Measurements from ENCODE around the gene PEA15.
A peak's percentile ranks its signal among the peaks of the same experiment; 100 is the strongest.

Gene PEA15

DNA sequence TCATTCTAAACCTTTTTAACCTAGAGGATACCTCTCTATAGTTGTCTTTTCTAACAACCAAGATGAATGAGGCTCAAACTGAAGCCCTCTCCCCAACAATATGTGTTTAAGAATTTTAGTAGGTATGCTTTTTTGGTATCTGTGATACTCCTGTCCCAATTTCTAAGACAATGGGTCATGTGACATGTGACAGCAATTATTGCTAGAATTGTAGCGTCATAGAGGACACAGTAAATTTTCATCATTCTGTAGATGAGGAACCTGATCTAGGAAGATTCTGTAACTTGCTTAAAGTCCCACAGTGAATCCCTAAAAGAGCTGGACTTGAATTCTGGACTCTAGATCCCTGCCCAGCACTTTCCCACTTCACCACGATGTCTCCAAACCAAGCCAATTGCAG is 26.5 kb upstream of the PEA15 start:
- no CpG with 5 or more reads among the region's 2 CpGs for WGBS (ENCODE audit: insufficient coverage, insufficient read length)
- Histone ChIP-seq H3K4me3 (ENCODE audit: low read length) (no peak overlapping the region), H3K27me3 (ENCODE audit: control insufficient read depth, insufficient read depth, low read length) (no peaks in the 10 kb centered on the region), H3K9me3 (ENCODE audit: control insufficient read depth, insufficient read depth, low read length) (no peaks in the 10 kb centered on the region), H3K36me3 (ENCODE audit: control insufficient read depth, insufficient read depth, low read length) (no peaks in the 10 kb centered on the region), H3K27ac (ENCODE audit: low read length) (no peak overlapping the region), H3K4me1 (ENCODE audit: control insufficient read depth, insufficient read depth, low read length) (peaks cover 1% of the 10 kb centered on the region; the same call in 1 of the 2 replicates)
- DNase-seq (ENCODE audit: low read depth, low spot score), result no peak

DNA sequence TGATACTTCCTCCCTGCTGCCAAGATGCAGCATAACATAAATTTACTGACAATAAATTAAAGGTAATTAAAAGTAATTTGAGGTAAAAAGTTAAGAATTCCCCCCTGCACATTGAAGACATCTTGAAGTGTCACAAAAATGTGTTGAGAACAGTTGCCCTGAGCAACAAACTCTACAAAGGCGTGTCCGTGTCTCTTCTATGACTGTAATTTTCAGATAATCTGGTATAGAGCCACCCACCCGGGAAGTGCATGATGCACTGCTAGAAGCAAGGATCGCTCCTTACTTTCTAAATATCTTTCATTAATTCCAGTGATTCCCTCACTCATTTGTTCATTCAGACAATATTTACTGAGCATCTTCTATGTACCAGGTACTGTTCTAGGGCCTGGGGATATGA is 25.8 kb upstream of the PEA15 start:
- Histone ChIP-seq H3K27me3 (ENCODE audit: control insufficient read depth, insufficient read depth, low read length) (no peaks in the 10 kb centered on the region), H3K36me3 (ENCODE audit: control insufficient read depth, insufficient read depth, low read length) (no peaks in the 10 kb centered on the region), H3K9me3 (ENCODE audit: control insufficient read depth, insufficient read depth, low read length) (no peaks in the 10 kb centered on the region), H3K27ac (ENCODE audit: low read length) (no peak overlapping the region), H3K4me1 (ENCODE audit: control insufficient read depth, insufficient read depth, low read length) (peaks cover 1% of the 10 kb centered on the region; the same call in 1 of the 2 replicates), H3K4me3 (ENCODE audit: low read length) (no peak overlapping the region)
- no peak for DNase-seq (ENCODE audit: low read depth, low spot score)
- WGBS (ENCODE audit: insufficient coverage, insufficient read length), result no CpG with 5 or more reads among the region's 4 CpGs

DNA sequence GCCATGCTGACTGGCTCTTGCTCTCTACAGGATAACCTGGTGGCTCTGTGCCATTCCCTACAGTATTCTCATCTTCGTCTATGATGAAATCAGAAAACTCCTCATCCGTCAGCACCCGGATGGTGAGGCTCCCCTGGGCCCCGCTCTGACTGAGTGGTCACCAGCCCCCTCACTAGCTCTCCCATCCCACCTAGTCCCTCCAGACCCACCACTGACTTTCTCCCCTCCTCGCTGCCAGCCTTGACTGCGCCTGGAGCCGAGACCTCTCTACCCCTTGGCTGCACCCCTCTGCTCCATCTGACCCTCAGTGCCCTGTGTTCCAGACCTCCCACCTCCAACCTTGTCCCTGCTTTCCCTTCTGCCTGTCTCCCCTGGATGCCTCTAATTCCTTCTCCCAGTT is 18.9 kb upstream of the PEA15 start:
- no CpG with 5 or more reads among the region's 7 CpGs for WGBS (ENCODE audit: insufficient coverage, insufficient read length)
- Histone ChIP-seq H3K27me3 (ENCODE audit: control insufficient read depth, insufficient read depth, low read length) (no peaks in the 10 kb centered on the region), H3K36me3 (ENCODE audit: control insufficient read depth, insufficient read depth, low read length) (no peaks in the 10 kb centered on the region), H3K4me1 (ENCODE audit: control insufficient read depth, insufficient read depth, low read length) (peaks cover 1% of the 10 kb centered on the region), H3K9me3 (ENCODE audit: control insufficient read depth, insufficient read depth, low read length) (no peaks in the 10 kb centered on the region), H3K4me3 (ENCODE audit: low read length) (no peak overlapping the region), H3K27ac (ENCODE audit: low read length) (no peak overlapping the region)
- no peak for DNase-seq (ENCODE audit: low read depth, low spot score)

DNA sequence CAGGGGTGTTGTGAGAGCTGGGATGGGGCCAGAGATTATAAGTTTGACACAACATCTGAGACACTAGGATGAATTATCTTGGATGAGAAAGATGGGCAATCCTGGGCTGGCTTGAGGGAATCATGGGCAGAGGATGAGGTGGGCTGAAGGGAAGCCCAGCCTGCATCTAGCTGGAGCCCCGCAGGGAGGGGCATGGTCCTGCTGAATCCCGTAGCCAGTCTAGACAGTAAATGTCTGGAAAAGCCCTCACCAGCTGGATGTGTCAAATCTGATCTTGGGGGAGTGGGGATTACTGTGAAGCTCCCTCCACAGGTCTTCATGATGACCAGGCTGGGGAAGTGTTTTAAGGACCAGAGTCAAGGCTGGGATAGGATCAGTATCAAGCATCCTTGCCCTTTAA is 18.5 kb upstream of the PEA15 start:
- no CpG with 5 or more reads among the region's 2 CpGs for WGBS (ENCODE audit: insufficient coverage, insufficient read length)
- H3K4me3 ChIP-seq (ENCODE audit: low read length), result no peak overlapping the region
- no peaks in the 10 kb centered on the region for H3K27me3 ChIP-seq (ENCODE audit: control insufficient read depth, insufficient read depth, low read length)
- H3K9me3 ChIP-seq (ENCODE audit: control insufficient read depth, insufficient read depth, low read length), result no peaks in the 10 kb centered on the region
- H3K4me1 ChIP-seq (ENCODE audit: control insufficient read depth, insufficient read depth, low read length), result peaks cover 1% of the 10 kb centered on the region
- H3K27ac ChIP-seq (ENCODE audit: low read length), result no peak overlapping the region
- no peak for DNase-seq (ENCODE audit: low read depth, low spot score)
- no peaks in the 10 kb centered on the region for H3K36me3 ChIP-seq (ENCODE audit: control insufficient read depth, insufficient read depth, low read length)

DNA sequence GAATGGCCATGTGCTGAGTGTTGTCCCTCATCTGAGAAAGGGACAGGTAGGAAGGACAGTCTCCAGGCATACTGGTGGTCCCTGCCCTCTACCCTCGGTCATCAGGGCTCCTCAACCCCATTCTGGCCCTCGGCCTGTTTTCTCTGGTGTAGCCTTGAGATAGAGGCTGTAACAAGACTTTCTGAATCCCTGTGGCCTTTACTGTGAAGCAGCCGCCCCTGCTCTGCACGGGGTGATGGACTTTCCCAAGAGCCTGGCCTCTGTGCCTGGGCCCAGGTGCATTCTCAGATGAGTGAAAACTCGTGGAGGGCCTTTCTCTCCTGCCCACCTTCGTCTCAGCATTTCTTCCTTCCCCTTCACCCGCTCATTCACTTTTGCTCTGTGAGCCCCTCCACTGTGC is 17.8 kb upstream of the PEA15 start:
- DNase-seq (ENCODE audit: low read depth, low spot score), result no peak
- no CpG with 5 or more reads among the region's 7 CpGs for WGBS (ENCODE audit: insufficient coverage, insufficient read length)
- H3K9me3 ChIP-seq (ENCODE audit: control insufficient read depth, insufficient read depth, low read length), result no peaks in the 10 kb centered on the region
- H3K36me3 ChIP-seq (ENCODE audit: control insufficient read depth, insufficient read depth, low read length), result no peaks in the 10 kb centered on the region
- H3K4me3 ChIP-seq (ENCODE audit: low read length), result no peak overlapping the region
- peaks cover 4% of the 10 kb centered on the region for H3K4me1 ChIP-seq (ENCODE audit: control insufficient read depth, insufficient read depth, low read length)
- H3K27me3 ChIP-seq (ENCODE audit: control insufficient read depth, insufficient read depth, low read length), result no peaks in the 10 kb centered on the region
- H3K27ac ChIP-seq (ENCODE audit: low read length), result no peak overlapping the region

DNA sequence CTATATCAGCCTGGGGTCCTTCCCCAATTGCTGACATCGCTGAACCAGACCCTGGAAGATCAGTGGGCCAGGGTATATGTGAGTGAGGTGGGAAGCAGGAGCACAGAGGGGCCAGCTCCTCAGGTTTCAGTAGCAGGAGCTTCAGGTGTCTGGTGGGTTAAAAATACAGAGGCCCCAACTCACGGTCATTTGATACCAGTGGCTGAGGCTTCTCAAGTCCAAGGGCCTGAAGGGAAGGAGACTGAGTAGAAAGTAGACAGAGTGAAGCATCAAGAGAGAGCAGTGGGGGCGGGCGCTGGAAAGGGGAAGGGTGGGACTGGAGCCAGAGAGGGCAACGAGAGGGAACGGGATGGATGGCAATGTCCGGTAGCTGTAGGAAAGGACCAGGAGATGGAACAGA is 16.8 kb upstream of the PEA15 start:
- Histone ChIP-seq H3K36me3 (ENCODE audit: control insufficient read depth, insufficient read depth, low read length) (no peaks in the 10 kb centered on the region), H3K4me3 (ENCODE audit: low read length) (no peak overlapping the region), H3K27me3 (ENCODE audit: control insufficient read depth, insufficient read depth, low read length) (no peaks in the 10 kb centered on the region), H3K4me1 (ENCODE audit: control insufficient read depth, insufficient read depth, low read length) (peaks cover 6% of the 10 kb centered on the region), H3K9me3 (ENCODE audit: control insufficient read depth, insufficient read depth, low read length) (no peaks in the 10 kb centered on the region), H3K27ac (ENCODE audit: low read length) (no peak overlapping the region)
- no peak for DNase-seq (ENCODE audit: low read depth, low spot score)
- no CpG with 5 or more reads among the region's 7 CpGs for WGBS (ENCODE audit: insufficient coverage, insufficient read length)

DNA sequence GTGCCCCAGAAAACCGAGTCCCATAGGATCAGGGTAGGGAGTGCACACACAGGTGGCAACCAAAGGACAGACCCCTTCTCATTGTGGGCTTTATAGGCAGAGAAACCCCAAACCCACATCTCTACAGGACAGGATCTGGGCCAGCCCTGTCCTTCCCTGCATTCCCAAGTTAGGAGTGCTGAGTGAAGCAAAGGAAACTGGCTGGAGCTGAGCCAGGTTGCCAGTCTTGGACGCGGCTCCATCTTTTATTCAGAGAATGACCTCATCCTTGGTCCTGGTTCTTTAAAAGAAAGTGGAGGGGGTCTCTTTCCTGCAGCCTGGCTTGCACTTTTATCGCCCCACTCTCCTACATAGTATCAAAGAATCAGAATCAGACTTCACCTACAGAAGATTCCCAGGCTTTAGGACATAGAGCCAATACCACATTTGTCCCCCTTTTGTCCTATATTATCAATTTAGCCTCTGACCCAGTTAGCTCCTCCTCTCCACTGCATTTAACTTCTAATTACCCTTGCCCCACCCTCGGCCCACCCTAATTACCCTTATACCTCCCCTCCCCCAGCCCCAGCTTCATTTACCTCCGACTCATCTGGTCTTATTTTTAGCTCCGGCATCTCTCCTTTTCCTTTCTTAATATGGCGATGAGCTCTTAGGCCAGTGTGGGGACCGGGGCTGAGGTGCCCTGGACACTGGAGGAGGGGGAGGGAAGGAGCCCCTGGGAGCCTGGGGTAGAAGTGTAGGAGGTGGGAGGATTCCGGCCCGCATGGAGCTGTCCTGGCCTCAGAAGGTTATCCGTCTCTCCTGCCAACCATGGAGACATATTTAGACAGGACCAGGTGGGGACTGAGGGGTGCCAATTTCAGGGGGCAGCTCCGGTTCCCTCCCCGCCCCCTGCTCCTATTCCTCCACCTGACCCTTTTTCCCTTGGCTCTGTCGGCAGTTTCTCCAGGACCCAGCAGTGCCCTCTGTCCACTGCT is 15.2 kb upstream of the PEA15 start, which contains the start of gene CASQ1:
TSS of gene CASQ1 (plus strand) at position 927 of the 977 bp plus-strand sequence. CDS start 177 bp downstream, outside the sequence.
- peaks cover 13% of the 10 kb centered on the region for H3K4me1 ChIP-seq (ENCODE audit: control insufficient read depth, insufficient read depth, low read length)
- no peaks in the 10 kb centered on the region for H3K27me3 ChIP-seq (ENCODE audit: control insufficient read depth, insufficient read depth, low read length)
- H3K36me3 ChIP-seq (ENCODE audit: control insufficient read depth, insufficient read depth, low read length), result no peaks in the 10 kb centered on the region
- no peak within 1 kb of the TSS for H3K4me3 ChIP-seq (ENCODE audit: low read length)
- DNase-seq (ENCODE audit: low read depth, low spot score), result no peak
- H3K9me3 ChIP-seq (ENCODE audit: control insufficient read depth, insufficient read depth, low read length), result no peaks in the 10 kb centered on the region
- WGBS (ENCODE audit: insufficient coverage, insufficient read length), result no CpG with 5 or more reads among the region's 15 CpGs
- no peak within 1 kb of the TSS for H3K27ac ChIP-seq (ENCODE audit: low read length)

DNA sequence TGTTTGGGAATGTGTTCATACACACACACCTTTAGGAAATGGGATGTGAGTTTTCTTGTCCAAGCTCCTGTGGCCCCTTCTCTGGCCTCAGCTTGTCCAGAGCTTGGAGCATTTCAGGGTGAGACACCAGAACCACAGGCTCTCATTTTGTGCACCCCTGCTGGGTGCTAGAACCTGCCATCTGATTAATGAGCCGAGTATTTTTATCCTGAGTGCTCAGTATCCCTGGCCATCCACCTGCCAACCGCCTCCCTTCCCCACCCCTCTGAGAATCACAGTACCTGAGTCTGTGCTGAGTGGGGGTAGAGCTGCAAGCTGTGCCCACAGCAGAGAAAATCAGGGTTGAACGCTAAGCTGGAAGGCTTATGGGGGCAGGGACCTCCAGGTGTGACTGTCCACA is 13.4 kb upstream of the PEA15 start:
- H3K27ac ChIP-seq (ENCODE audit: low read length), result no peak overlapping the region
- no peaks in the 10 kb centered on the region for H3K27me3 ChIP-seq (ENCODE audit: control insufficient read depth, insufficient read depth, low read length)
- H3K9me3 ChIP-seq (ENCODE audit: control insufficient read depth, insufficient read depth, low read length), result no peaks in the 10 kb centered on the region
- H3K36me3 ChIP-seq (ENCODE audit: control insufficient read depth, insufficient read depth, low read length), result no peaks in the 10 kb centered on the region
- H3K4me1 ChIP-seq (ENCODE audit: control insufficient read depth, insufficient read depth, low read length), result peaks cover 13% of the 10 kb centered on the region
- no peak overlapping the region for H3K4me3 ChIP-seq (ENCODE audit: low read length)
- DNase-seq (ENCODE audit: low read depth, low spot score), result no peak
- WGBS (ENCODE audit: insufficient coverage, insufficient read length), result no CpG with 5 or more reads among the region's 3 CpGs

DNA sequence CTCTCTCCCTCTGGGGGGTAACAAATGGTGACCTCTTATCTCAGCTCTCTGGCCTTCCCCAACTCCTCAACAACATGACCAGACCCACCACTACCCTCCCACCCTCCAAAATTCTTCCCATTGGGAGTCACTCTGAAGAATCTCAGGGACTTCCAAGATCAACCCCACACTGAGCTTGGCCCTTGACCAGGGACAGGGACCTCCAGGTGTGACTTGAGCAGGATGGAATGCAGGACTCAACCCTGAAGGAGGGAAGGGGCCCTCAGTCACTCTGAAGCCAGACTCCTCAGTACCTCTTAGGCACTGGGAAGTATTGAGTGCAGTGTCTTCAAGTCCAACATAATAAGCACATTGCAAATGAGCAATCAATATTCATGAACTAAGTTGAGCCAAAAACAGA is 12.9 kb upstream of the PEA15 start:
- H3K9me3 ChIP-seq (ENCODE audit: control insufficient read depth, insufficient read depth, low read length), result no peaks in the 10 kb centered on the region
- H3K36me3 ChIP-seq (ENCODE audit: control insufficient read depth, insufficient read depth, low read length), result no peaks in the 10 kb centered on the region
- no peaks in the 10 kb centered on the region for H3K27me3 ChIP-seq (ENCODE audit: control insufficient read depth, insufficient read depth, low read length)
- H3K27ac ChIP-seq (ENCODE audit: low read length), result no peak overlapping the region
- no peak for DNase-seq (ENCODE audit: low read depth, low spot score)
- no peak overlapping the region for H3K4me3 ChIP-seq (ENCODE audit: low read length)
- H3K4me1 ChIP-seq (ENCODE audit: control insufficient read depth, insufficient read depth, low read length), result peaks cover 13% of the 10 kb centered on the region

DNA sequence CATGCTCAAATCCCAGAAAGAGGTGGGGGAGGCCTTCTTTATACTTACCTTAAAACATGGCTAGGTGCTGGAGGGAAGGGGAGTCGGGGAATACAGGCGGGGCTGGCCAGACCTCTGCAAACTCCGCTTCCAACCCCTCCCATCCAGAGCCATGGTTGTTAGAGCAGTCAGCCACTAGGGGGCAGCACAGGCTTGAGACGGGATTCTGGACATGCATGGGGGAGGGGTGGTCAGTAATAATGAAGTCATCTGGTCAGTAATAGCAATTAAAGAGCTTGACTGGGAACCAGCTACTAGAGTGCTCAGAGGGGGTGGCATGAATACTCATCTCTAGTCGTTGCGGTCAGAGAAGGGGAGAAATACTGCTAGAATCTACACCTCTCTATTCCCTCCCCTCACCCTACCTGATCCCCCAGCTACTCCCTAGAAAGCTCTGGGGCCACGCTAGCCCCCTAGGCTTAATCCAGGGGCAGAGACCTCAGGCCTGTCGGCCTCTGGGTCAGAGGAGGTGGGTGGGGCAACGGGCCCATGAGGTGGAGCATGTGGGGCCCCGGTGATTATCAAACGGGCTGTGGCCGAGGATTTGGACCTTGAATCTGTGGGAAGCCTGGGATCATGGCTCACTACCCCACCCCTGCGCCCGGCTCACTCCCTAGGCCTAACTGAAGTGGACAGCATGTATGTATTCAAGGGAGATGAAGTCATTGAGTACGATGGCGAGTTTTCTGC is 11.9 kb upstream of the PEA15 start:
- H3K4me3 ChIP-seq (ENCODE audit: low read length), result no peak overlapping the region
- WGBS (ENCODE audit: insufficient coverage, insufficient read length), result no CpG with 5 or more reads among the region's 16 CpGs
- H3K36me3 ChIP-seq (ENCODE audit: control insufficient read depth, insufficient read depth, low read length), result no peaks in the 10 kb centered on the region
- H3K27me3 ChIP-seq (ENCODE audit: control insufficient read depth, insufficient read depth, low read length), result no peaks in the 10 kb centered on the region
- H3K9me3 ChIP-seq (ENCODE audit: control insufficient read depth, insufficient read depth, low read length), result no peaks in the 10 kb centered on the region
- peaks cover 13% of the 10 kb centered on the region; the same call in 1 of the 2 replicates for H3K4me1 ChIP-seq (ENCODE audit: control insufficient read depth, insufficient read depth, low read length)
- H3K27ac ChIP-seq (ENCODE audit: low read length), result no peak overlapping the region
- peak; percentile 93 for DNase-seq (ENCODE audit: low read depth, low spot score)

Measured in iPS DF 6.9 (cell line).